Activated CD4-positive, alpha-beta T cell treated with anti-CD3 and anti-CD28 coated beads, Interleukin-2, amount 50 U/mL, for 1 hour (primary cell): Measurements from ENCODE around the gene CMTM7.

ENCODE experiments used
- DNase-seq: peaks from one replicate; pipeline ENCODE4 v3.0.0-alpha.2; 2020

Gene CMTM7

GRCh38 chr3:32493437-32494414 is 102.1 kb downstream of the CMTM7 start:
- no peak for DNase-seq

- no peak for DNase-seq
These were observed 103.4 kb downstream of the CMTM7 start for GRCh38 chr3:32495085-32495484.

GRCh38 chr3:32495609-32496008 is 104.0 kb downstream of the CMTM7 start:
- no peak for DNase-seq

GRCh38 chr3:32498252-32498651 is 106.6 kb downstream of the CMTM7 start:
- DNase-seq = no peak

- DNase-seq = no peak
These were observed 107.3 kb downstream of the CMTM7 start for GRCh38 chr3:32498992-32499391.

GRCh38 chr3:32499585-32499984 is 107.9 kb downstream of the CMTM7 start:
- no peak for DNase-seq

GRCh38 chr3:32500231-32500630 is 108.6 kb downstream of the CMTM7 start:
- no peak for DNase-seq

GRCh38 chr3:32500880-32501782 is 109.5 kb downstream of the CMTM7 start:
- no peak for DNase-seq

- no peak for DNase-seq
These were observed 110.1 kb downstream of the CMTM7 start for GRCh38 chr3:32501783-32502117.

- DNase-seq = peak; percentile 67
These were observed 110.7 kb downstream of the CMTM7 start, which contains the start of gene CMTM6 for GRCh38 chr3:32502118-32502945. CMTM6 (minus strand) TSS chr3:32502852; CDS start chr3:32502745, 107 bp downstream.

- no peak for DNase-seq
These were observed 111.3 kb downstream of the CMTM7 start for GRCh38 chr3:32502946-32503286.
